Endothelial cell of umbilical vein (primary cell): ENCODE data around the gene SRP19. TPM values are rescaled to one million over a fixed set of nuclear protein-coding genes. Genes with fewer than 3 reads are reported as not detected.
"Not testable (repeated sequence)": the region's sequence is repeated elsewhere in the genome, so short reads cannot be mapped to it uniquely, and the experiment has no call there.

Source experiments
- BruUV-seq: library from RNA; stranded (reverse); fragments of 400-500 nt; replicated peaks from 2 replicates; lab custom pipeline; 2021; lab: Mats Ljungman, UMichigan
- CTCF ChIA-PET: fragments of 300-600, 350-600 bp; sonication (Branson Sonifier 250); formaldehyde crosslinking; loops from one replicate; lab custom pipeline; 2021; ENCODE audit warnings: antibody characterized with exemption, inconsistent platforms; lab: Charles Lee
- POLR2A ChIA-PET: fragments of 300-600, 350-600 bp; sonication (Branson Sonifier 250); formaldehyde crosslinking; loops from one replicate; lab custom pipeline; 2021; ENCODE audit warnings: antibody characterized with exemption, inconsistent platforms; lab: Charles Lee
- DNase-seq: peaks from one replicate; pipeline ENCODE4 v3.0.0-alpha.2; 2011; ENCODE audit warnings: low read depth, low spot score
- FAIRE-seq: peaks from 2 replicates; lab custom pipeline; 2011; peaks lifted over from hg19 to GRCh38; lab: Jason Lieb, UNC
- H2AFZ ChIP-seq: 2 replicates; pipeline ENCODE4 v1.6.0; 2012; ENCODE audit warnings: low read depth, low read length, control low read depth, inconsistent platforms
- H3K27ac ChIP-seq: 2 replicates; pipeline ENCODE4 v1.5.1; 2011; ENCODE audit warnings: low read depth, mild to moderate bottlenecking, control low read depth, low read length, moderate library complexity; ENCODE audit not compliant: insufficient read depth
- H3K27me3 ChIP-seq, 2 experiments: 2 replicates each; pipeline versions ENCODE4 v1.6.0 to v1.6.1; 2011; ENCODE audit warnings: low read length in 2 of 2, mixed read lengths in 1 of 2; ENCODE audit not compliant: control insufficient read depth in 2 of 2, insufficient read depth in 2 of 2
- H3K36me3 ChIP-seq, 2 experiments: 2 replicates in 1 of 2; 3 replicates in 1 of 2; pipeline ENCODE4 v1.5.1; 2011; ENCODE audit warnings: low read length in 2 of 2, mild to moderate bottlenecking in 1 of 2, moderate library complexity in 1 of 2; ENCODE audit not compliant: control insufficient read depth in 2 of 2, insufficient read depth in 2 of 2; ENCODE audit errors: extremely low read depth in 1 of 2
- H3K4me1 ChIP-seq: 3 replicates; pipeline ENCODE4 v1.5.1; 2011; ENCODE audit warnings: mild to moderate bottlenecking, low read length; ENCODE audit not compliant: control insufficient read depth, insufficient read depth; ENCODE audit errors: extremely low read depth
- H3K4me2 ChIP-seq: 2 replicates; pipeline ENCODE4 v1.6.1; 2011; ENCODE audit warnings: low read length, control low read depth, mixed read lengths; ENCODE audit not compliant: insufficient read depth
- H3K4me3 ChIP-seq, 3 experiments: fragments of 200-600 bp in 1 of 3; sonication (generic), shearing (Covaris generic) in 1 of 3; replicated peaks in 1 of 3; 2 replicates each; pipeline ENCODE4 v1.5.1; 2011 to 2016; ENCODE audit warnings: control low read depth in 3 of 3, low read length in 3 of 3, mild to moderate bottlenecking in 2 of 3, inconsistent platforms in 1 of 3, low read depth in 1 of 3, moderate library complexity in 1 of 3; ENCODE audit not compliant: insufficient read depth in 1 of 3
- H3K79me2 ChIP-seq: 2 replicates; pipeline ENCODE4 v1.6.0; 2012; ENCODE audit warnings: low read length, inconsistent platforms; ENCODE audit not compliant: control insufficient read depth, insufficient read depth
- H3K9ac ChIP-seq: replicated peaks from 2 replicates; pipeline ENCODE3; 2011; ENCODE audit warnings: low read length, control low read depth; ENCODE audit not compliant: insufficient read depth; ENCODE audit errors: extremely low read depth
- H3K9me1 ChIP-seq: replicated peaks from 3 replicates; pipeline ENCODE4 v1.6.0; 2011; ENCODE audit warnings: mild to moderate bottlenecking, low read length; ENCODE audit not compliant: control insufficient read depth, insufficient read depth; ENCODE audit errors: extremely low read depth
- H3K9me3 ChIP-seq: replicated peaks from 2 replicates; pipeline ENCODE4 v1.5.1; 2012; ENCODE audit warnings: low read length, inconsistent platforms; ENCODE audit not compliant: control insufficient read depth, insufficient read depth
- H4K20me1 ChIP-seq: replicated peaks from 2 replicates; pipeline ENCODE3; 2011; ENCODE audit warnings: mild to moderate bottlenecking, low read length; ENCODE audit not compliant: control insufficient read depth, insufficient read depth; ENCODE audit errors: extremely low read depth
- EZH2 ChIP-seq: IDR thresholded peaks from 2 replicates; pipeline ENCODE4 v1.6.1; 2012; ENCODE audit warnings: borderline replicate concordance, low read depth, mild to moderate bottlenecking, moderate library complexity, low read length, inconsistent platforms; ENCODE audit not compliant: severe bottlenecking
- FOS ChIP-seq: IDR thresholded peaks from 2 replicates; pipeline ENCODE4 v1.6.1; 2011; ENCODE audit warnings: mild to moderate bottlenecking, low read length, moderate library complexity, borderline replicate concordance; ENCODE audit not compliant: insufficient read depth
- GATA2 ChIP-seq: IDR thresholded peaks from 2 replicates; pipeline ENCODE4 v1.7.0; 2011; ENCODE audit warnings: low read depth, mild to moderate bottlenecking, moderate library complexity, mixed read lengths, low read length; ENCODE audit not compliant: insufficient read length, insufficient read depth
- JUN ChIP-seq: IDR thresholded peaks from 2 replicates; pipeline ENCODE4 v1.6.1; 2011; ENCODE audit warnings: borderline replicate concordance, low read depth; ENCODE audit not compliant: insufficient read length, insufficient read depth
- MYC ChIP-seq: IDR thresholded peaks from one replicate; pipeline ENCODE4 v1.6.1; 2011; ENCODE audit warnings: mild to moderate bottlenecking, low read depth, low read length
- POLR2A ChIP-seq: IDR thresholded peaks from 2 replicates; pipeline ENCODE4 v1.6.1; 2012; ENCODE audit warnings: low read depth, mild to moderate bottlenecking, control low read depth, low read length
- POLR2AphosphoS5 ChIP-seq: IDR thresholded peaks from 2 replicates; pipeline ENCODE4 v1.6.1; 2012; ENCODE audit warnings: low read depth, mild to moderate bottlenecking, control low read depth, low read length, moderate library complexity; ENCODE audit not compliant: insufficient read depth
- dilution Hi-C: fragments of 300-500 bp; cut with MboI; formaldehyde crosslinking; loops from one replicate; pipeline ENCODE4 v1.15.0; 2019; ENCODE audit warnings: low sequenced_read_pairs; ENCODE audit not compliant: extremely low pct_ligation_motif_present
- intact Hi-C: fragments of 100-400 bp; cut with micrococcal nuclease; formaldehyde crosslinking; loops from one replicate; pipeline ENCODE4 v1.10.0; 2022
- polyA plus RNA-seq, 4 experiments: library from polyadenylated mRNA; depleted of rRNA in 3 of 4; stranded (reverse) in 3 of 4; unstranded in 1 of 4; fragments of >200 nt; gene quantifications; 2 replicates each; pipeline versions ENCODE4 v1.2.1 to v1.2.3, GENCODE V29; 2011 to 2012; ENCODE audit warnings: missing spikeins in 1 of 4
- total RNA-seq: library from RNA; stranded (reverse); gene quantifications from 2 replicates; pipeline ENCODE4 v1.2.3, GENCODE V29; 2021
- TF ChIP-seq, protein P1 (sequence below), 2 donors: IDR thresholded peaks; 1 replicate in 1 of 2; 2 replicates in 1 of 2; pipeline ENCODE4 v1.5.1; 2011; ENCODE audit warnings: low read length in 2 of 2, mild to moderate bottlenecking in 2 of 2, moderate library complexity in 2 of 2, control low read depth in 1 of 2, inconsistent platforms in 1 of 2, low read depth in 1 of 2; ENCODE audit not compliant: insufficient read depth in 1 of 2; ENCODE audit errors: extremely low read depth in 1 of 2
- TF ChIP-seq, protein P2 (sequence below): IDR thresholded peaks from 2 replicates; pipeline ENCODE4 v1.6.1; 2011; ENCODE audit not compliant: insufficient read depth, insufficient read length

The SRP19 gene
- total and polyA plus RNA-seq, 2 donors (not counting 3 experiments of a cell fraction or from before 2014, with no cell fraction given), result 28.6 to 69.4 TPM

DNA sequence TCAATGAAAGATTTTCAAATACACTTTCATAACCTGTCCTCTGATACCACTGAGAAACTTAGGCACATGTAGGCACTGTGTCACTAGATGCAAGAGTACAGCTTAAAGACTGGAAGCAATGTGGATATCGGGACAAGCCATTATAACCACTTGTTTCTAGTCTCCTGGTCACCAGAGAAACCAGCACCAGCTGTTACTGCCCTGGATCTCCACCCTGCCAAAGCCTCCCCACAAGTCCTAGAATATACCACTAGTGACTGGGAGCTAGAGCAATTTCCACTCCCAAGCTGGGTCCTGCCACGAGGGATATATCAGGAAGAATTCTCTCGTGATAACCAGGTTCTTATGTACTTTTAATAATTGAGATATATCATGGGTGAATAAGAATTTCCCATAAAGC is 41.5 kb downstream of the SRP19 start:
- Histone ChIP-seq H3K4me3 (no peak overlapping the region), H3K4me2 (no peak overlapping the region), H3K27me3 (no peaks in the 10 kb centered on the region), H3K79me2 (peaks cover 44% of the 10 kb centered on the region), H3K27ac (no peak overlapping the region), H3K36me3 (peaks cover 9% of the 10 kb centered on the region in 2 experiments), H2AFZ (no peak overlapping the region), H3K9ac (no peak overlapping the region), H4K20me1 (no peaks in the 10 kb centered on the region), H3K9me1 (no peaks in the 10 kb centered on the region), H3K9me3 (no peaks in the 10 kb centered on the region), H3K4me1 (no peaks in the 10 kb centered on the region)
- ChIA-PET POLR2A (no interaction called here), CTCF (interaction anchor here (0.7 to 1.7 kb wide), 8 partner anchors 9 to 703 kb away, joined by 3 to 5 read pairs (median 3); no protein-coding TSS in a partner anchor)
- TF ChIP-seq, protein P1, sequence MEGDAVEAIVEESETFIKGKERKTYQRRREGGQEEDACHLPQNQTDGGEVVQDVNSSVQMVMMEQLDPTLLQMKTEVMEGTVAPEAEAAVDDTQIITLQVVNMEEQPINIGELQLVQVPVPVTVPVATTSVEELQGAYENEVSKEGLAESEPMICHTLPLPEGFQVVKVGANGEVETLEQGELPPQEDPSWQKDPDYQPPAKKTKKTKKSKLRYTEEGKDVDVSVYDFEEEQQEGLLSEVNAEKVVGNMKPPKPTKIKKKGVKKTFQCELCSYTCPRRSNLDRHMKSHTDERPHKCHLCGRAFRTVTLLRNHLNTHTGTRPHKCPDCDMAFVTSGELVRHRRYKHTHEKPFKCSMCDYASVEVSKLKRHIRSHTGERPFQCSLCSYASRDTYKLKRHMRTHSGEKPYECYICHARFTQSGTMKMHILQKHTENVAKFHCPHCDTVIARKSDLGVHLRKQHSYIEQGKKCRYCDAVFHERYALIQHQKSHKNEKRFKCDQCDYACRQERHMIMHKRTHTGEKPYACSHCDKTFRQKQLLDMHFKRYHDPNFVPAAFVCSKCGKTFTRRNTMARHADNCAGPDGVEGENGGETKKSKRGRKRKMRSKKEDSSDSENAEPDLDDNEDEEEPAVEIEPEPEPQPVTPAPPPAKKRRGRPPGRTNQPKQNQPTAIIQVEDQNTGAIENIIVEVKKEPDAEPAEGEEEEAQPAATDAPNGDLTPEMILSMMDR (IDR thresholded peaks at IDR 0.05; ENCODE audit: extremely low read depth in 1 of 2, insufficient read depth in 1 of 2, low read depth in 1 of 2, low read length in 2 of 2), result no peak
- TF ChIP-seq MYC, result no peak
- no peak for TF ChIP-seq EZH2
- TF ChIP-seq JUN, result no peak
- no peak for TF ChIP-seq POLR2AphosphoS5
- TF ChIP-seq, protein P2, sequence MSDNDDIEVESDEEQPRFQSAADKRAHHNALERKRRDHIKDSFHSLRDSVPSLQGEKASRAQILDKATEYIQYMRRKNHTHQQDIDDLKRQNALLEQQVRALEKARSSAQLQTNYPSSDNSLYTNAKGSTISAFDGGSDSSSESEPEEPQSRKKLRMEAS, result no peak
- no peak for TF ChIP-seq FOS
- TF ChIP-seq POLR2A, result no peak
- TF ChIP-seq GATA2, result no peak
- no TSS peak for BruUV-seq
- FAIRE-seq (no peak), DNase-seq (no peak)
- dilution Hi-C loops, result no loop called here
- intact Hi-C loops, result no loop called here

DNA sequence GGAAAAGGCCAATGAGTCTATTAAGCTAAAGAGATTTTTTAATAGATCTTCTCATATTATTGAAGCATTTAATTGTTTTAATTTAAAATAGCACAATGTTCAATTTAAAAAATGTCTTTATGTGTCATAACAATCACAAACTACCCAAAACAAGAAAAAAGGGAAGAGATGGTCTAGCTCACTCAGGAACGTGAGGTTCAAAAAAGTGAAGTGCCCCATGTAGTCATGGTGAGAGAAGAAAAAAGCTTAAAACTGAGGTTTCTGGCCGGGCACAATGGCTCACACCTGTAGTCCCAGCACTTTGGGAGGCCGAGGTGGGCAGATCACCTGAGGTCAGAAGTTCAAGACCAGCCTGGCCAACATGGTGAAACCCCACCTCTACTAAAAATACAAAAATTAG is 43.9 kb downstream of the SRP19 start:
- H3K27ac ChIP-seq, H3K36me3 ChIP-seq, H3K9ac ChIP-seq, DNase-seq, H3K27me3 ChIP-seq, H2AFZ ChIP-seq, H3K4me3 ChIP-seq, H4K20me1 ChIP-seq, intact Hi-C loops, H3K9me1 ChIP-seq, POLR2A ChIA-PET, dilution Hi-C loops, H3K9me3 ChIP-seq, H3K4me2 ChIP-seq, BruUV-seq, H3K4me1 ChIP-seq, FAIRE-seq: not testable (repeated sequence)
- peaks cover 43% of the 10 kb centered on the region for H3K79me2 ChIP-seq
- CTCF ChIA-PET, result interaction anchor here (1.5 kb wide), 1 partner anchor 9 kb away, joined by 7 read pairs; no protein-coding TSS in a partner anchor
